CD4-positive, alpha-beta T cell treated with Interleukin-6 at 100 ng/mL for 8 hours (primary cell): ENCODE data around the gene MRPL16.

ENCODE experiments used
- DNase-seq: peaks from one replicate; pipeline ENCODE4 v3.0.0-alpha.2; 2020; ENCODE audit warnings: mixed read lengths, low spot score

The MRPL16 gene

GRCh38 chr11:59770869-59771268 lies 39.7 kb downstream of the MRPL16 start:
- DNase-seq, result no peak

GRCh38 chr11:59770319-59770718 lies 40.3 kb downstream of the MRPL16 start:
- no peak for DNase-seq

GRCh38 chr11:59769828-59770227 lies 40.8 kb downstream of the MRPL16 start:
- DNase-seq, result no peak

- DNase-seq, result no peak
Observed at GRCh38 chr11:59769111-59769510, 41.5 kb downstream of the MRPL16 start.

GRCh38 chr11:59767225-59767611 lies 43.4 kb downstream of the MRPL16 start:
- DNase-seq, result peak; percentile 41

GRCh38 chr11:59766542-59767224 lies 43.9 kb downstream of the MRPL16 start:
- DNase-seq, result no peak

- DNase-seq, result no peak
Observed at GRCh38 chr11:59765068-59765735, 45.4 kb downstream of the MRPL16 start.

GRCh38 chr11:59761993-59762392 lies 48.6 kb downstream of the MRPL16 start:
- no peak for DNase-seq

GRCh38 chr11:59760771-59761170 lies 49.8 kb downstream of the MRPL16 start:
- DNase-seq, result no peak

GRCh38 chr11:59759900-59760299 lies 50.7 kb downstream of the MRPL16 start:
- no peak for DNase-seq

- no peak for DNase-seq
Observed at GRCh38 chr11:59758401-59759037, 52.1 kb downstream of the MRPL16 start.

GRCh38 chr11:59756845-59757244 lies 53.7 kb downstream of the MRPL16 start:
- no peak for DNase-seq

GRCh38 chr11:59756558-59756840 lies 54.1 kb downstream of the MRPL16 start:
- DNase-seq, result no peak
